Measurements from ENCODE around the gene CRABP1.

The CRABP1 gene

DNA sequence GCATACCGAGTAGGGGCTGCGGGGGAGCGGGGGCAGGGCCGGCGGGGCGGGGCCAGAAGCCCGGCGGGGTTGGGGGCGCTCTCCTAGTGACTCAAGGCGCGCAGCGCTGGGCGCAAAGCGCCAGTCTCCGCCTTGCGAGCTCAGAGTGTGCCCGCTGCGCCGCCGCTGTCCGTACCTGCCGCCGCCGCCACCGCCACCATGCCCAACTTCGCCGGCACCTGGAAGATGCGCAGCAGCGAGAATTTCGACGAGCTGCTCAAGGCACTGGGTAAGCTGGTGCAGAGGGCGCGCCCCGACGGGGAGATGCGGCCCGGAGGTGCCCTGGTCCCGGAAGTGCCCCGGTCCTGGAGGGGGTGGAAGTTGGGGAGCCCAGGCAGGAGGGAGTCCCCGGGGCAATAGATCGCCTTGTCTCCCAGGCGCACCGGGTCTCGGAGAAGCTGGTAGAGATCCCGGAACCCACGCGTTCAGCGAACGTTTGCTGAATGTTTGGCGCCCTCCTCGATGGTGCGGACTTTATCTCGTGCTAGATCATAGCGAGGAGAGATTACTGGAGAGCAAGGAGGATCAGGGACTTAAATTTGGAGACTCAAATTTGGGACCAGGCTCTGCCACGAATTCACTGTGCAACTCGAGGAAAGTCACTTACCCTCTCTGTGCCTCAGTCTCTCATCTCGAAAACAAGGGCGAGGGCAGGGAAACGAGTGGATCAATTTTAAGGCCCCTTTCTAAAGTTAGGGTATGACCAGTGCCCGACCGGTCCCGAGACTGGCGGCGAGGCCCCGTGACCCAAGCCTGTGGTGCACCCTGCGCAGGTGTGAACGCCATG lies at the start of gene CRABP1:
Gene CRABP1 (plus strand): TSS at position 123 of the 826 bp plus-strand sequence. CDS start 76 bp downstream, at position 199.
- H3K4me3 ChIP-seq (replicated peaks in 1 of 2; ENCODE audit: low read depth in 2 of 2, low read length in 2 of 2), result no peak within 1 kb of the TSS
- TF ChIP-seq, protein P1, sequence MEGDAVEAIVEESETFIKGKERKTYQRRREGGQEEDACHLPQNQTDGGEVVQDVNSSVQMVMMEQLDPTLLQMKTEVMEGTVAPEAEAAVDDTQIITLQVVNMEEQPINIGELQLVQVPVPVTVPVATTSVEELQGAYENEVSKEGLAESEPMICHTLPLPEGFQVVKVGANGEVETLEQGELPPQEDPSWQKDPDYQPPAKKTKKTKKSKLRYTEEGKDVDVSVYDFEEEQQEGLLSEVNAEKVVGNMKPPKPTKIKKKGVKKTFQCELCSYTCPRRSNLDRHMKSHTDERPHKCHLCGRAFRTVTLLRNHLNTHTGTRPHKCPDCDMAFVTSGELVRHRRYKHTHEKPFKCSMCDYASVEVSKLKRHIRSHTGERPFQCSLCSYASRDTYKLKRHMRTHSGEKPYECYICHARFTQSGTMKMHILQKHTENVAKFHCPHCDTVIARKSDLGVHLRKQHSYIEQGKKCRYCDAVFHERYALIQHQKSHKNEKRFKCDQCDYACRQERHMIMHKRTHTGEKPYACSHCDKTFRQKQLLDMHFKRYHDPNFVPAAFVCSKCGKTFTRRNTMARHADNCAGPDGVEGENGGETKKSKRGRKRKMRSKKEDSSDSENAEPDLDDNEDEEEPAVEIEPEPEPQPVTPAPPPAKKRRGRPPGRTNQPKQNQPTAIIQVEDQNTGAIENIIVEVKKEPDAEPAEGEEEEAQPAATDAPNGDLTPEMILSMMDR (IDR thresholded peaks at IDR 0.05; ENCODE audit: low read depth, low read length), result no peak
- no peak for DNase-seq (ENCODE audit: low read depth in 2 of 2)

DNA sequence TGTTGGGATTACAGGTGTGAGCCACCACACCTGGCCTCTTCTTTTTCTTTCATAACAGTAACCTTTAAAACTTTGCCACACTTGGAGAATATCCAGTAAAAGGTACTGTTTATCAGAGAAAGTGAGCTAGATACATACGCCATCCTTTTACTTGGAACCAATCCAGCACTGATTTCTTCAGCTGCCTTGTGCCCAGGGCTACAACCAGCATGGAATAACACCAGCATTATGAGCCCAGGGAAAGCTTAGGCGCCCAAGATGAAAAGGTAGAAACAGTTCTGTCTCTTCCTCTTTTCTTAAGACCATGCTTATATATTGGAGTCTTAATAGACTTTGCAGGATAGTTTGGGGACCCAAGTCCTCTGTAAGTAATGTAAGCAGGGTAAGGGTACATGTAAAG lies 49.1 kb upstream of the CRABP1 start:
- DNase-seq (ENCODE audit: low read depth in 2 of 2), result no peak
- TF ChIP-seq, protein P1 (IDR thresholded peaks at IDR 0.05; ENCODE audit: low read depth, low read length), result no peak
- H3K4me3 ChIP-seq (replicated peaks in 1 of 2; ENCODE audit: low read depth in 2 of 2, low read length in 2 of 2), result no peak overlapping the region

DNA sequence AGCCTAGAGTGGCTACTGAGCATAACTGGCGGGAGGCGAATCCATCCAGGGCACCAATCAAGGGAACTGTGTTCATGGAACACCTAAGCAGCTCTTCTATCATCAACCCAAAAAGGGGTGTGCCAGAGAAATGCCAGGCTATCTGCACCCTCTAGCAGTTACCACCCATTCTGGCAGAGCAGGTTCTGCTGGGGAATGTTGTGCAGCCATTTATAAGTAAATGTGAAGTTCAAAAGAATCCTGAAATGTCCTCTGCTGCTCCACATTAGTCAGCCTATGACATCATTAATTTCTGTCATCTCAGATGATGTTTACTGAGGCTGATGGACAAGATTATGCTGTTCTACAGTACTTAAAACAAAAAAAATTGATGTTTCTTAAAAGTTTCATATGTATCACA lies 48.5 kb upstream of the CRABP1 start:
- TF ChIP-seq, protein P1 (IDR thresholded peaks at IDR 0.05; ENCODE audit: low read depth, low read length), result no peak
- DNase-seq (ENCODE audit: low read depth in 2 of 2), result no peak
- H3K4me3 ChIP-seq (replicated peaks in 1 of 2; ENCODE audit: low read depth in 2 of 2, low read length in 2 of 2), result no peak overlapping the region

DNA sequence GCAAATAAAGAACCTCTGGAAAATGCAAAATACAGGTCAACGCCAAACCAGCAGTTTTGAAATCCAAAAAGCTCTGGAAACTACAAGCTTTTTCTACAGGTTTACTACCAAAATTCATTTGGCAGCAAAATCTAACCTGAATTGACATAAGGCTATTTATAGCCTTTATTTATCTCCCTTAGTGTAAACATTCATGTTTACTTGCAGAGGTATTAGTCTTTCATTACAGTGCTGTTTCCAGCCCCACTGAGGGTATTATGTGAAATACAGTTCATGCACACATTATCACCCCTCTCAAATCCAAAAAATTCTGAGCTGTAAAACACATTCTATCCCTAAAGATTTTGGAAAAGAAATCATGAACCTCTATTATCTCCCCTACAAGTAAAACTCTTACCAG lies 47.9 kb upstream of the CRABP1 start:
- TF ChIP-seq, protein P1 (IDR thresholded peaks at IDR 0.05; ENCODE audit: low read depth, low read length), result no peak
- no peak overlapping the region for H3K4me3 ChIP-seq (replicated peaks in 1 of 2; ENCODE audit: low read depth in 2 of 2, low read length in 2 of 2)
- DNase-seq (ENCODE audit: low read depth in 2 of 2), result no peak

DNA sequence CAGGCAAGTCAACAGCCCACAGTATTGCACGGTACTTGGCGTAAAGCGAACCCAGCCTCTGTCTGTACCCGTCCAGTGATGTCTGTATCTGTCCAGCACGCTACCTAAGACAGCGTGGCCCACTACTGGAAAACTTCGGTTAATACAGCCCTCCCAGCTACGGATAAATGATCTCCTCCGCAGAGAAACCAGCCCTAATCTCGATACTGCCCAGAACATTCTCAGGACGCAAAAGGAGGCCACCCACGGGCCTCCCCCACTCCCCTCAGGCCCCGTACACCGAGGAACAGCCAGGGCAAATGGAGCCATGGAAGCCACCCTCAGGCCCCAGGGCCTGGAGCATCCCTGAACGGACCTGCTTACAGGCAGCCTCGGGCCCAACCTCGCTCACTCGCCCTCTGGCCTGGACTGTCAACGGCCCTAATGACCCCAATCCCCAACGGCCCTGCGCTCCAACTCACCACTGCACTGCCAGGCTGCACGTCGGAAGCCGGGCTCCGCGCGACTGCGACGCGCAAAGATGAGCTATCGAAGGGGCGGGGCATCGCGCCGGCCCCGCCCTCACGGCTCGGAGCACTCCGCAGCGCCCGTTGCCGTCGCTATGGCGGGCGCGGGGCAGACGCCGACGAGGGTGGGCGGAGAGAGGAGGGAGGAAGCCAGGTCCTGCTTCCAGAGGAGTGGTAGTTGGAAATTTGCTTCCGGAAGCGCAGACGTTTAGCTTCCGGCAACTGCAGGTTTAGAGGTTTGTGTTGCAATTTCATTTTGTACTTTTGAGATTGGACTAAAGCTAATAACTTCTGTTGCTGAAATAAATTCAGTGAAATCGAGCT lies 40.8 kb upstream of the CRABP1 start, which contains the start of gene SKIC8:
Gene SKIC8 (minus strand): TSS at position 509 of the 830 bp plus-strand sequence. CDS start 3,923 bp downstream, outside the sequence.
- H3K4me3 ChIP-seq (replicated peaks in 1 of 2; ENCODE audit: low read depth in 2 of 2, low read length in 2 of 2), result peak within 1 kb of the TSS; percentile 99 to 100
- TF ChIP-seq, protein P1 (IDR thresholded peaks at IDR 0.05; ENCODE audit: low read depth, low read length), result no peak
- peak; percentile 91 to 96 for DNase-seq (ENCODE audit: low read depth in 2 of 2)

DNA sequence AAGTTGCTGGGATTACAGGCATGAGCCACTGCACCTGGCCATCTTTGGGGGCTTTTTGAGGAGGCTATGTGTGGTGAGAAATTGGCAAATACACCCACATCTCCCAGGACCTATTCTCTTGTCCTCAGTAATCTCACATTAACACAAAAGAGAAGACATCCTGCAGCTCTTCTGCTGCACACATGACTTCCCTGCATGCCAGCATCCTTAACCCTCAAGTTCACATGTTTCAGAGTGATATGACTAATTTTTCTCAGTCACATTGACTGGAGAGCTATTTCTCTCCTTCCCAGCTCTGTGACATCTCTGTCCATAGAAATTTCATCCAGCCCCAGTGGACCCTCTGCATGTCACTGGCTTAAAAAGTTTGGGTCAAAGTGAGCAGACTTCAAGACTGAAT lies 38.8 kb upstream of the CRABP1 start:
- TF ChIP-seq, protein P1 (IDR thresholded peaks at IDR 0.05; ENCODE audit: low read depth, low read length), result no peak
- no peak overlapping the region for H3K4me3 ChIP-seq (replicated peaks in 1 of 2; ENCODE audit: low read depth in 2 of 2, low read length in 2 of 2)
- DNase-seq (ENCODE audit: low read depth in 2 of 2), result no peak

Data from cardiac fibroblast (primary cell).